Urinary bladder (tissue), 4 donors: ENCODE measurements around the gene SDF4. TPM values are rescaled to one million over a fixed set of nuclear protein-coding genes. Genes with fewer than 3 reads are reported as not detected.

ENCODE experiments used
- DNase-seq: peaks from one replicate; pipeline ENCODE4 v3.0.0-alpha.2; 2015; ENCODE audit errors: extremely low spot score
- H3K27ac ChIP-seq: one replicate; pipeline ENCODE4 v1.5.1; 2013; ENCODE audit warnings: low read depth, mild to moderate bottlenecking, moderate library complexity
- H3K36me3 ChIP-seq: one replicate; pipeline ENCODE4 v1.6.1; 2013; ENCODE audit warnings: mild to moderate bottlenecking, moderate library complexity; ENCODE audit not compliant: insufficient read depth
- H3K4me1 ChIP-seq: one replicate; pipeline ENCODE4 v1.6.1; 2013; ENCODE audit warnings: mild to moderate bottlenecking, moderate library complexity; ENCODE audit not compliant: insufficient read depth
- H3K4me3 ChIP-seq: one replicate; pipeline ENCODE4 v1.5.1; 2013; ENCODE audit warnings: low read depth, low read length
- WGBS: extraction: QIAGEN DNeasy Blood & Tissue Kit; methylation state at CpG from one replicate; pipeline ENCODE4 v1.1.7; 2013; 5-methylcytosine and 5-hydroxymethylcytosine counted together
- polyA plus RNA-seq: library from polyadenylated mRNA; stranded (reverse); fragments of 200-250 nt; gene quantifications from one replicate; pipeline ENCODE4 v1.2.3, GENCODE V29; 2013
- total RNA-seq: library from RNA; depleted of rRNA; stranded (reverse); fragments of >200 nt; gene quantifications from one replicate; pipeline ENCODE4 v1.2.3, GENCODE V29; 2014
- donor health status: healthy with polysubstance abuse.
- donor health status: healthy.

SDF4 gene
- total and polyA plus RNA-seq, 2 donors = 36.7 to 176 TPM

DNA sequence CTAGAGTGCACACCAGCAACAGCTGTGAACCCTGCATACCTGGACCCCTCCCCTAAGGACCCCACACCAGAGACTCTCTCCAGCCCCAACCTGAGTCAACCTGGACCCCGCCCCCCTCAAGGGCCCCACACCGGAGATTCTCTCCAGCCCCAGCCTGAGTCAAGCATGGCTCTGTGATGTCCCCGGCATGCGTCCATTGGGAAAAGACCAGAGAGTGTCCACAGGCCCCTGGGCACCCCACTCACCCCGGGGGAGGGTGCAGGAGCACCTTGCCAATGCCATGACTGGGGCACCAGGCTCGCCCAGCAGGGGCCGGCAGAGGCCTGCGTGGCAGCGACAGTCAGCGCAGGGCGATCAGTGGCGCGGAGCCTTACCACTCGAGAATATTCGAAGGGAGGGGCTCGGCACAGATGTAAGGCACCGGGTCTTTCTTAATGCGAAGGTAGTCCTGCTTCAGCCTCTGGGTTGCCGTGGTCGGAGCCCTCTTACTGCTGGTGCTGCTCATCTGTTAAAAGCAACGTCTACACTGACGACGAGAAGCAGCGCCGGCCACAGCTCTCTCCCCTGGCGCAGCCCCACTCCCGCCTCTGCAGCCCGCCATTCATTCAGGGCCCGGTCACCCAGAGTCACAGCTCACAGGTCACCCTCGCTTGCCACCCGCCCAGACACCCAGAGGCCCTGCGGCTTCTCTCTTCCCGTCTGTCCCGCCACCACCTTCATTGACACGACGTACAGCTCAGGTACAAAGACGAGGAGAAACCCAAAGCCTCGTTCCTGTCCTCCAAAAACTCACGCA is 35.9 kb upstream of the SDF4 start:
- no peak for DNase-seq
- H3K4me3 ChIP-seq = no peak overlapping the region
- H3K4me1 ChIP-seq = peaks cover 4% of the 10 kb centered on the region
- H3K36me3 ChIP-seq = no peaks in the 10 kb centered on the region
- WGBS = 93% methylated on average over 39 of the region's 39 CpGs
- no peak overlapping the region for H3K27ac ChIP-seq

DNA sequence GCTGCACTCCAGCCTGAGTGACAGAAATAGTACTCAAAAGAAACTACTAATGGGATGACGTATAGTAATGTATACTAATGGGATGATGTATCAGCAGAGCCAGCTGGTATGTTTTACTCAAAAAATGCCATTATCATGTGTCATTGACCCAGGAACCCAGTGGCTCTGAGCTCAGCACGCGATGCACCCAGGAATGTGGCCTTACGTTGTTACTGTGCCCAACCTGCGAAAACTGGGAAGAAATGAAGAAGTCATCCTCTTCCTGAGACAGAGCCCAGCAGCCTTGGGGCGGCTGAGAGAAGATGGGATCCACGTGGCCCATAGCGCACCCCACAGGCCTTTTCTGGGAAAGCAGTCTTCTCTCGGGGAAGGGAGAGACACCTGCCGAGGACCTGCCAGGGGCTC is 33.1 kb upstream of the SDF4 start:
- Histone ChIP-seq H3K27ac (no peak overlapping the region), H3K36me3 (peaks cover 2% of the 10 kb centered on the region), H3K4me1 (no peaks in the 10 kb centered on the region), H3K4me3 (no peak overlapping the region)
- DNase-seq = no peak
- WGBS = 75% methylated on average over 10 of the region's 10 CpGs

DNA sequence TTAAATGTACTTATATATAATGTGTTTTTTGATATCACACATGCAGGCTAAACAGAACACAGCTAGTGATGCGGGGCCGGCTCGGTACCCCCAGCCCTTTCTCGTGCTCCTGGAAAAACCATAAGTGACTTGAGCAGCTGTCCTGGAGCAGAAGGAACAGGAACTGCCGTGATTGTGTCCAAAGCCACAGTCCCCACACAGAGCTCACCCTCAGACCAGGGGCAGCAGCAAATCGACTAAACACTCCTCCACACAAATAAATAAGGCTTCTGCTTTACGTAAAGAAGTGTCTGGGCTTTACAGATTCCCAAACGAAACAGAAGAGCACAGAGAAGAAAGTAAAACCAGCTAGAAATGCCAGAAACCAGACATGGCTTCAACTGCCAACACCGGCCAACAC is 32.2 kb upstream of the SDF4 start:
- Histone ChIP-seq H3K36me3 (peaks cover 2% of the 10 kb centered on the region), H3K4me3 (no peak overlapping the region), H3K27ac (no peak overlapping the region), H3K4me1 (no peaks in the 10 kb centered on the region)
- 85% methylated on average over 9 of the region's 9 CpGs for WGBS
- DNase-seq = no peak

DNA sequence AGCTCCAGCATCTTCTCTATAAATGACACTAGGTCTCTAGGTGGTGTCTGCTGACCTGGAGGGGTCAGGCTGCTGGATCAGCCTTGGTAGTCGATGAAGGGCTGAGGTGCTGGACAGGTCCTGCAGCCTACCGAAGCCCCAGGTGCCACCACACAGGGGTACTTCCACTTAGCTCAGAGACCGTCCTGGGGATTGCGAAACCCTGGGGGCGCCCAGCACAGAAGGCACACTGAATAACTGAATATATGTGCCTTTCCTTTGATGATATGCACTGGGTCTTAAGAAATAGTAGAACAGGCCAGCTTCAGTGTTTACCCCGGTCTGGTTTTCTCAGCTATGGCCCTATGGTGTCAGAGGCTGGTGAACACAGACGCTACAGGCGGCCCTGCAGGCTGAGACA is 31.0 kb upstream of the SDF4 start:
- H3K4me1 ChIP-seq = no peaks in the 10 kb centered on the region
- peaks cover 2% of the 10 kb centered on the region for H3K36me3 ChIP-seq
- 91% methylated on average over 8 of the region's 8 CpGs for WGBS
- H3K27ac ChIP-seq = no peak overlapping the region
- no peak overlapping the region for H3K4me3 ChIP-seq
- DNase-seq = no peak

DNA sequence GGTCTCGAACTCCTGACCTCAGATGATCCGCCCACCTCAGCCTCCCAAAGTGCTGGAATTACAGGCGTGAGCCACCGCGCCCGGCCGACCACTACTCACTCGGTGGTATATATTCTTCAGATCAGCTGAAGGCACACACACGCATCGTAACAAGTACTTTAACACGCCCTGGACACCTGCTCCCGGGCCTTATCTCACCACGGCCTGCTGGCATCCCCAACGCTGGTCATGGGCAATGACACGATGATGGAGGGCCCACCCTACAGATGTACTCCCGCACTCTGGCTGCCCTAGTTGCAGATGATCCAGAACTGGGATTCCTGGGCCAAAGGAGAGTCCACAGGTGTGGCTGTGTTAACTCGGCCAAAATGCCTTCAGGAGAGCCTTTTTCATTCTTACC is 30.3 kb upstream of the SDF4 start:
- Histone ChIP-seq H3K4me3 (no peak overlapping the region), H3K27ac (no peak overlapping the region), H3K36me3 (peaks cover 2% of the 10 kb centered on the region), H3K4me1 (no peaks in the 10 kb centered on the region)
- no peak for DNase-seq
- 97% methylated on average over 17 of the region's 17 CpGs for WGBS

DNA sequence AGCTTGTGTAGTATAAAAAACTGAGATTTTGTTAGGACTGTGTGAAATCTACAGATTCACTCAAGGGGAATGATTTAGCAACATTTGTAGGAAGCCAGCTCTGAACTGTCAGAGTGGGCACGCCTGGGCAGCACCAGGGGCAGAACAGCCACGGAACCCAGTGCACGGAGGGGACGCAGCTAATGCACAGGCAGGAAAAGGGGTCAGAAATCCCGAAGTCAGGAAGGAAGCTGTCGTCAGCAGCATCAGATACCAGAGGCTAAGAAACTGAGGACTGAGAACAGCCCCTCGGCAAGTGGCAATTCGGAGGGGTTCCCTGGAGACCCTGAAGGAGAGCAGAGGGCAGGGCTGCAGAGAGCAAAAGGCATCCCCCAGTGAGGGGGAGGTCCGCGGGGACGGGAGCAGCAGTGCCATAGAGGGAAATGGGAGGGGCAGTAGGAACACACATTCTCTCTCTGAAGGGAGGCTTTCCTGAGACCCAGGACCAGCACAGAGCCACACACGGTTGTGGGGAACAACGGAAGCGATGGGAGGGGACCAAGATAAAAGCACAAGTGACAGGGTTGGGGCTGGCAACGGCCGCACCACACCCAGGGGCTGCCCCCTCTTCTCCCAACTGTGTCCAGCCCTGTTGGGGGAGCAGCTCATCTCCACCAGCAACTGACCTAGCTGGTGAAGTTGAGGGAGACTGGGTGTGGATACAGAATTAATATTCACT is 29.2 kb upstream of the SDF4 start:
- peaks cover 2% of the 10 kb centered on the region for H3K36me3 ChIP-seq
- WGBS = 77% methylated on average over 16 of the region's 16 CpGs
- no peak overlapping the region for H3K27ac ChIP-seq
- no peak overlapping the region for H3K4me3 ChIP-seq
- no peak for DNase-seq
- no peaks in the 10 kb centered on the region for H3K4me1 ChIP-seq

DNA sequence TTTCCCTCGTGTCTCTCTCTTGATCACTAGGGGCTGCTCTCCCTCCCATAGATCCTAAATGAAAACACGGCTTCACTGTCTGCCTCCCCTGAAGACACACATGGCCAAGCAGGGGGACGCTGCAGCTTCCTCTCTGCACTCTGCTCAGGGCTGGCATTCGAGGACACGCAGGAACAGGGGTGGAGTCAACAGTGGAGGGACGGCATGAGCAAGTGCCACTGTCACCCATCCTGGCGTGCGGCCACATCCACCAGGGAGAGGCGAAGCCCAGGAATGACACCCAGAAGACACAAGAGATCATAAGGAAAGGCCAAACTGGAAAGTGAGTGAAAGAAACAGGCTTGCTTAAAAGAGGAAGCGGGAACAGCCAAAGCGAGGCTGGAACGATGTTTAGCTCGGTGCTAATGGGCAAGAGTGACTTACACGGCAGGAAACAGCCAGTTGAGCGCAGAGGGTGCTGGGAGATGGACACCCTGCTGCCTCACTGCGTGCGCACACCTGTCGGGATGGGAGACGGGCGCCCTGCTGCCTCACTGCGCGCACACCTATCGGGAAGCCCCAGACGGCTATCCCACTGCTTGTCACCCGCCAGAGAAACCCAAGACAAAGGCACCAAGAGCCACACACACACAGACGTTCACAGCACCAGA is 28.3 kb upstream of the SDF4 start:
- no peak overlapping the region for H3K27ac ChIP-seq
- peaks cover 2% of the 10 kb centered on the region for H3K36me3 ChIP-seq
- no peak for DNase-seq
- WGBS = 85% methylated on average over 26 of the region's 26 CpGs
- H3K4me3 ChIP-seq = no peak overlapping the region
- no peaks in the 10 kb centered on the region for H3K4me1 ChIP-seq

DNA sequence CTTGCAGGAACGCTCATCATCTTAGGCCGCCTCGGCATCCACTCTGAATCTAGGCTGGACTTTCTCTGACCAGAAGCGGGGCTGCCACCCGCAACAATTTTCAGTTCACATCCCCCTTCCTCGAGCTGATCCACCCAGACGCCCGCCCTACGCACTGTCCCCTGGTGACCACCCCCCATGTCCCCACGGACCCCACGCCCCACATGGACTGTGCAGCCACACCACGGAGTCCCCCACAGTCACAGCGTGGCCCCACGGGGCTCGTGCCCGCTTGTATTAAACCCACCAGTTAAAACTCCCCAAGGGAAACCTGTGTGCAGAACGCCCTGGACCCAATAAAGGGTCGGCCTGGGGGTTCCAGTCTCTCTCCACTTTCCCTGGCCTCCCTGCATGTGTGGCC is 27.7 kb upstream of the SDF4 start:
- Histone ChIP-seq H3K4me3 (no peak overlapping the region), H3K27ac (no peak overlapping the region), H3K4me1 (no peaks in the 10 kb centered on the region), H3K36me3 (peaks cover 2% of the 10 kb centered on the region)
- 91% methylated on average over 18 of the region's 18 CpGs for WGBS
- DNase-seq = no peak

DNA sequence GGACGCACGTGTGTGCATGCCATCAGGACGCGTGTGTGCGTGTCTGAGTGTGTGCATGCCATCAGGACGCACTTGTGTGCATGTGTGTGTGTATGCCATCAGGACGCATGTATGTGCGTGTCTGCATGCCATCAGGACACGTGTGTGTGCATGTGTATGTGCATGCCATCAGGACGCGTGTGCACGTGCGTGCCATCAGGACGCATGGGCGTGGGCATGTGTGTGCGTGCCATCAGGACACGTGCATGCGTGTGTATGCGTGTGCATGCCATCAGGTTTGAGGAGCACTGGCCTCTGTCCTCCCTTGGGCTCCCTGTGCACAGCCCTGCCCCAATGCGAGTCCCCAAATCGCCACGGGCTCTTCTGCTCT is 27.3 kb upstream of the SDF4 start:
- peaks cover 3% of the 10 kb centered on the region for H3K36me3 ChIP-seq

DNA sequence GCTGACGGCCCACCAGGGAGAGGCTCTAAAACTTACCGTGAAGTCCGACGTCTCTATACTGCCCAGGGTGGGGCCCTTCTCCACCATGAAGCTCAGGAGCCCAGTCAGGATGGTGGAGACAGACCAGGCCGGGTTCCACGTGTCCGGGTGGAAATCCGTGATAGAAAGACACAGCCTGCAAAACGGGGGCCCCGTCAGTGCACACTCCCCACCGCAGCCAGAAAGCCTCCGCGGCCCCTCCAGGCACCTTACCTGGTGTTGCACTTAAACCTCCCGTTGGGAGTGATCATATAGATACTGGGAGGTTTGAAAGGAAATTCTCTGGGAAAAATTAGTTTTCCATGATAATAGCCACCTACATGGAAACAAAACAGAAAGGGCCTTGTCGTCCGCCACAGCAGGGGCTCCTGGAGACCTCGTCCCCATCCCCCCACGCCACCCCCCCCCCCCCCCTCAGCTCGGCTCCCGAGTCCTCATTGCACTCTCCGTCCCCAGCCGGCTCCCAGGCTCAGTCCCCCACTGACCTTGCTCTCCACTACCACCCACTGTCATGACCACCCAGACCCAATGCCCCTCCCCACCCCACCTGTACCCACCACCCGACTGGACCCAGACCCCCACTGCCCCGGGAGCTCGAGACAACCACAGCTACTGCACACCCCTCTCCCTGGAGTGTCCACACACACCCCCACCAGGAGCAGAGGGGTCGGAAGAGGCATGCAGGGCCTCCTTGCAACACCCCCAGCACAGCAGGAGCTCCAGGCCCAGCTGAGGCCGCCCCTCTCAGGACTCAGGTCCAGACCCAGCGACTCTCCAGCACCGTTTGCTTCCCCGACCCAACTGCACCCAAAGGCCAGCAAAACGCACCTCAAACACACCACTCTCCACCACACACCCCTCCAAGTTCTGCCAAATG is 25.4 kb upstream of the SDF4 start:
- no peak overlapping the region for H3K27ac ChIP-seq
- H3K4me3 ChIP-seq = no peak overlapping the region
- peaks cover 3% of the 10 kb centered on the region for H3K36me3 ChIP-seq
- H3K4me1 ChIP-seq = no peaks in the 10 kb centered on the region
- DNase-seq = no peak
- 93% methylated on average over 31 of the region's 31 CpGs for WGBS

More for the DNA sequence above, 27.3 kb upstream of the SDF4 start:
- WGBS = 96% methylated on average over 22 of the region's 22 CpGs
- H3K4me1 ChIP-seq = no peaks in the 10 kb centered on the region
- H3K27ac ChIP-seq = no peak overlapping the region
- DNase-seq = no peak
- H3K4me3 ChIP-seq = no peak overlapping the region

DNA sequence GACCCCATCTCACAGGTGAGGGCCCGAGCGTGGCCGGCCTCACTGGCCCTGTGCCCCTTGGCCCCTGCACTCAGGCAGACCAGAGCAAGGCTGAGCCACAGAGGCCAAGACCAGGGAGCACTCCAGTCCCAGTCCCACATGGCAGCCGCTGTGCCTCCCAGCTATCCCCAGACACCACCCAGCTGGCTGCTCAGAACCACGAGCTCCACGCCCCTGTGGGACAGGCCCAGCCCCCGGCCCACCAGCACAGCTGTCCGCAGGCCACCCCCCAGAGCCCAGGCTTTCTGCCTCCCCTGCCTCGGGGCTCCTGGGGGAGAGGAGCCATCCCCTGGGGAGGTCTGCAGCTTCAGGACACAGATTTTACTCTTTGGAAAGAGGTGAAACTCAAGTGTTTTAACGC is 23.8 kb upstream of the SDF4 start:
- Histone ChIP-seq H3K36me3 (peaks cover 2% of the 10 kb centered on the region), H3K27ac (no peak overlapping the region), H3K4me1 (no peaks in the 10 kb centered on the region), H3K4me3 (no peak overlapping the region)
- no peak for DNase-seq
- 90% methylated on average over 10 of the region's 10 CpGs for WGBS

DNA sequence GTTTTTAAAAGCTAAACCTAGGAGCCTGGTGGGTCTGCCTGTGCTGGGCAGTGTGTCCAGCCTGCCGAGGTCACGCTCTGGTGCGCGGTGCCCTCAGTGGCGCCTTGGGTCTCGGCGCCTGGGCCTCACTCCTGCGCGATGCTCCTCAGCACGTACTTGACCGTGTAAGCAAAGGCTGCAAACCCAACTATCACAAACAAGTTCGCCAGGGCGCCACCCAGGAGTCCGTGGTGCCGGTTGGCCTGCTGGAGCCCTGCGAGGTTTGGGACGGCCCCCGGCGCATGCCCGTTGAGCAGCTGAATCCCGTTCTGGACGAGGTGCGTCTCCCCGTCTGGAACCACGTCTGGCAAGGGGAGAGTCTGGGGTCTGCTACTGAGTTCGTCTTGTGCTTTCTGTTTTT is 23.3 kb upstream of the SDF4 start:
- Histone ChIP-seq H3K27ac (no peak overlapping the region), H3K4me1 (no peaks in the 10 kb centered on the region), H3K4me3 (no peak overlapping the region), H3K36me3 (peaks cover 2% of the 10 kb centered on the region)
- WGBS = 81% methylated on average over 26 of the region's 26 CpGs
- no peak for DNase-seq

DNA sequence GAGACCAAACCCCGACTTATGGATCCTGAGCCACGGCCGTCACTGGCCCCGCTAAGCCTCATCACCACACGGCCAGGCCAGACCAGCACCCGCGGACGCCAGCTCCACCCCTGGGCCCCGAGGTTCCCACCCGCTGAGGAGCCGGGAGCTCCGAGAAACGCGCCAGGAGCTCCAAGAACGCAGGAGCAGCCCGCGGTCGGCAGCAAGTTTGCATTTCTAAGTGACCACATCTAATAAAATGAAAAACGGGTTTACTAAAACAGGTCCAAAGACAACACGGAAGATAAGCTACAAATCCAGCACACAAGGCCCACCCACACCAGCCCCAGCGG is 22.8 kb upstream of the SDF4 start:
- Histone ChIP-seq H3K27ac (no peak overlapping the region), H3K36me3 (peaks cover 2% of the 10 kb centered on the region), H3K4me3 (no peak overlapping the region), H3K4me1 (no peaks in the 10 kb centered on the region)
- WGBS = 70% methylated on average over 21 of the region's 21 CpGs
- DNase-seq = no peak
